HG02884 (cell line): ENCODE data around the gene TCAIM.

ENCODE experiments used
- ATAC-seq: cut with Tn5 transposase; IDR thresholded peaks from one replicate; pipeline ENCODE4 v1.9.1; 2021; ENCODE audit warnings: mild to moderate bottlenecking, moderate library complexity; ENCODE audit not compliant: unreplicated experiment

TCAIM gene

DNA sequence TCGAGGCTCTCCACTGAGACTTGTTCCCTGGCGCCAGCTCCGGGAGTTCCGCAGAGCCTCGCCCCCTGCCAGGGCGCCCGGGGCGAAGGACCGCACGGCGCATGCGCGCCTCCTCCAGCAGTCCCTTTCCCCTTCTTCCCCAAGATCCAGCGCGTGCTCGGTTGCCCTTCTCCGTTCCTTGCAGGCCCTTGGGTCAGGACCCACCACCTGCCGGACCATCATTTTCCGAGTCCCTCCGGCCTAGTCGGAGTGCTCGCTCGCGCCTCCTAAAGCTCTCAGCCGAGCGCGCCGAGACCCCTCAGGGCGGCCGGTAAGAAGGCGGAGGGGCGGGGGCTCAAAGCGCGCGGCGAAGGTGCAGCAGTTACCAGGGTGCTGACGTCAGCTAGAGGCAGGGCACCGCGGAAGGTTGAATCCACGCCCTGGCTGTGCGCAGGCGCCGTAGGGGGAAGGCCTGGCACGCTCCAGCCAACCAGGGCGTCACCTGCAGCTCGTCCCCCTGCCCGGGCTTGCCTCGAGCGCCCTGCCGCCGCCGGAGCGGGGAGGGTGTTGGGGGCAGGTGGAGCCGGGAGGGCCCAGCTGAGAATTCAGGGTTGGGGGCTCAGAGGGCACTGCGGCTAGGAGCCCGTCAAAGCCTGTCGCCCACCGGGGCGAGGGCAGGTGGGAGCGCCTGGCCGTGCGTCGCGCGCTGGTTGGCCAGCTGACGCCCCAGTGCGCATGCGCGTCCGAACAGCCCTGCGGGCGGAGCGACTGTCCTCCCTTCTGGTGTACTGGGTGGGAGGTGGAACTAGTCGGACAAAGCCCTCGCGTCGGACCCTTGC, at the start of gene TCAIM:
Gene TCAIM (plus strand): TSS at position 757 of the 818 bp plus-strand sequence. CDS start 16,017 bp downstream, outside the sequence.
- peak; percentile 89 for ATAC-seq

- ATAC-seq, result no peak
These were observed 48.6 kb upstream of the TCAIM start for GRCh38 chr3:44289882-44290462.

DNA sequence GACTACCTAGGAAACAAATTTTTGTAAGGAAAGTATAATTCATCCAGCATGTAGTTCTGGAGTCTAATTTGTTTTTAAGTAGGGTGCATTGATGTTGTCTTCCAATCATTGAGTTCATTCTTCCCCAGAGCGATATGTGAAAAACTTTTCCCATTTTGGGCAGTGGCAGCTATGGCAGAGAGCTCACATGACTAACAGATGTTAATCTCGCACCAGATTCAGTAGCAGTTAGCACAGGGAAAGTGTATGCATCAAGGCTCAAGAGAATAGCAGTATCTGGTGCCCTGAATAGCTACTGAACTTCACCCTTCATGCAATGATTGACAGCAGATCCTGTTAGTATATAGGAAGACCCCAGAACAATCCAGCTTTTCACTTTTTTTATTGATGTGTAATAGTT, 46.3 kb upstream of the TCAIM start:
- ATAC-seq, result no peak

DNA sequence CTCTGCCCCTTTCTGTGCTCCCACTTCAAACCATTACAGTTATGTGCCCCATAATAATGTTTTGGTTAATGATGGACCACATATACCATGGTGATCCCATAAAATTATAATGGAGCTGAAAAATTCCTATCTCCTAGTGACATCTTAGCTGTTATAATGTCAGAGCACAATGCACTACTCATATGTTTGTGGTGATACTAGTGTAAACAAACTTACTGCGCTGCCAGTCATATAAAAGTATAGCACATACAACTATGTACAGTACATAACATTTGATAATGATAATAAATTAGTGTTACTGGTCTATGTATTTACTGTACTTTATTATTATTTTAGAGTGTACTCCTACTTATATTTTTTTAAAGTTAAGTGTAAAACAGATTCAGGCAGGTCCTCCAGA, 45.6 kb upstream of the TCAIM start:
- no peak for ATAC-seq

DNA sequence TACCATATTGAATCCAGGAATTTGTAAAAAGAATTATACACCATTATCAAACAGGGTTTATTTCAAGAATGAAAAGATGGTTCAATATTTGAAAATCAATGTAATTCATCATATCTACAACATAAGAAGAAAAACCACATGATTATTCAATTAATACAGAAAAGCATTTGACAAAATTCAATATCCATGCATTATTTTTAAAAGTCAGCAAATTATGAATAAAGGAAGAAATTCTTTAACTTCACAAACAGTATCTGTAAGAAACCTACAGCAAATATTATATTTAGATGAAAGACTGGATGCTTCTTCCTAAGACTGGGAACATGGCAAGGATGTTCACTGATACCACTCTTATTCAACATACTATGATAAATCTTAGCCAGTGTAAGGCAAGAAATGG, 41.3 kb upstream of the TCAIM start:
- ATAC-seq, result no peak

- ATAC-seq, result no peak
These were observed 36.8 kb upstream of the TCAIM start for GRCh38 chr3:44301746-44302145.

GRCh38 chr3:44309500-44309899, 29.1 kb upstream of the TCAIM start:
- ATAC-seq, result no peak

GRCh38 chr3:44318891-44319311, 19.7 kb upstream of the TCAIM start:
- no peak for ATAC-seq

DNA sequence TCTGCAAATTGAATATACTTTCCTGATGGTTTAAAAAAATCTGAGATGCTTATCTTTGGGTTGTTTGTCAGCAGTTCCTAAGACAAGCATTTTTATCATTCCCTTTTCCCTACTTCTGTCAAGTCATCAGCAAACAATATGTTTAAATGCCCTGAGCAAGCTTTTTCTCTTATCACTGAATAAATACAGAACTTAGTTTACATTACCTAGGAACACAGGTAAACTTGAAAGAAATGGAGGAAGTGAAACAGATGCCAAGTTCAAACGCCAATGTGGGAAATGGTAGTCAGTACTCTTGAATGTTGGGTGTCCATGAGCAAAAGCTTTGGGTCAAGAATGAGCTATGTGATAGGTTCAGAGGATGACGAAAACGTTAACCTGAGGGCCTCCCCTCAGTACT, 17.2 kb upstream of the TCAIM start:
- no peak for ATAC-seq

GRCh38 chr3:44323341-44323955, 15.1 kb upstream of the TCAIM start:
- ATAC-seq, result no peak

DNA sequence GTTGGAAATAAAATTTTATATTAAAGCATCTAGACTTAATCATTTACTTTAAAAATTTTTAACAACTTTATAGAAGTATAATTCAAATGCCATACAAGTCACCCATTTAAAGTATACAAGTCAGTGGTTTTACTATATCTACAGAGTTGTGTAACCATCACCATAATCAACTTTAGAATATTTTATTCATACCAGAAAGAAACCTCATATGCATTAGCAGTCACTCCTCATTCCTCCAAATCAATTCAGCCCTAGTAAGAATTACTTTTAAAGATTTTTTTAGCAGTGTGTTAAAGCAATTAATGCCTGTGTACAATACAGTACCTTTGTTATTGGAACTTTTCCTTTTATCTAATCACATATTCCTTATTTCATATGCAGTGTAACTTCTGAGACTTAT, 14.0 kb upstream of the TCAIM start:
- ATAC-seq, result no peak

DNA sequence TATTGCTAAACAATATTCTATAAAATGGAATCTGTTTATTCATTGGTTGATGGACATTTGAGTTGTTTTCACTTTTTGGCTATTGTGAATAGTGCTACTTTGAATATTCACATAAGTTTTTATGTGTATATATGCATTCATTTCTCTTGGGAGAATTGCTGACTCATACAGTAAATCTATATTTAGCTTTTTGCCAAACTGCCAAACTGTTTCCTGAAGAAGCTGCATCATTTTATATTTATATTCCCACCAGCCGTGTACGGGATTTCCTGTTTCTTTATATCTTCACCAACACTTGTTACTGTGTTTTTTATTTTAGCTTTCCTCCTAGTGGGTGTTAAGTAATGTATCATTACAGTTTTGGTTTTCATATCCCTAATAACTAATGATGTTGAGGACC, 12.5 kb upstream of the TCAIM start:
- no peak for ATAC-seq

- ATAC-seq, result no peak
These were observed 12.1 kb upstream of the TCAIM start for GRCh38 chr3:44326515-44326914.

DNA sequence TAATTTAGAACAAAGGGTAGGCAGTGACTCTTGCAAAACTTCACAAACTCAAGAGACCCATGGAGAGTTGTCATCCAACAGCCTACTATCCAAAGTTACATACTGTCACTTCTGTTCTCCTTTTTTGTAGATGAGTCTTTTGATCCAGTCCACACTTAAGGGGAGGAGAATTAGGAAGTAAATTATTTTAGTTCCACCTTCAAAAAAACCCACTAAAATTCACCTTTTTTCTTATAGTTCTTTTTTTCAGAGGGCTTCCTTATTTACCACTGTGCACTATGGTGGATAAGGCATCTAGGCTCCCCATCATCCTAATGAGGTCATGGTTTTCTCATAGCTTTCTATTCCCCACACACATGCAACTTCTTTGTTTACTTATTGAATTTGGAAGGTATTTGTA, 8.6 kb upstream of the TCAIM start:
- no peak for ATAC-seq

- no peak for ATAC-seq
These were observed 8.1 kb upstream of the TCAIM start for GRCh38 chr3:44330444-44330843.

DNA sequence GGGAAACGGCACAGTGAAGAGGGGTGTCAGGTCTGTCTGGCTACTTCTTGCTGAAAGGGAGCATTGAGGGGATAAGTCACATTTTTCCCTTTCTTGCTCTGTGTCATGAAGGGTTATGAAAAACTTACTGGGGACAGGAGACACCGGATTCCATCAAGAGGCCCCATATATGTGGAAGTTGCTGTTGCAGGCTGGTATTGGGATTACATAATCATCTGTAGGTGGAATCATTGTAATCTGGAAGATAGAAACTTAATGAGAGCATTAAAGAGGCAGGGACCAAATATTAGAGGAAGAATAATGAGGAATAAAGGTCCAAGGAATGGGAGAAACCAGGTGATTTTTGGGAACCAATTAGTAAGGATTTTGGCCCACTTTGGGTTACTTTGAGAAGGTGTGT, 4.2 kb upstream of the TCAIM start:
- no peak for ATAC-seq

DNA sequence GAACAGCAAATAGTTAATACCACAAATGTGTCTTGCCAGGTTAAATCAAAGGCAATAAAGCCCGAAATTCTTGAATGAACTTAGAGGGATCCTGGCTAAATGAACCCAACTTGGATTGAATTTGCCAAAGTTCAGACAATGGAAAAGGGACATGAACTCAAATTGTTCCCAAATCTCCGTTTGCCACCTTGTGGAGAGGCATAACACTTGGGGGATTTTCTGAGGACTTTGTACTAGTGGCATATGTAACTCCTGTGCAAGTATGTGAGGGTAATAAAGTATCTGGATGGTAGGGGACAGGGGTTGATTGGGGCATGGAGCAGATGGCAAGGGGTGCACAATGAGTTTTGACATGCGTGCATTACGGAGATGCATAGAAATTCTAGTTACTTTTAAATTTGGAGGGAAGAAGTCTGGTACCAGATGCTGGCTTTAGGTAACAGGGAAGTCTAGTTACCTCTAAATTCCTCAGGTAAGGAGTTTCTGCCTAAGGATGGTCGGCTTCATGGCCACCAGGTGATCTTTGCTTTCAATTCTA, 1.2 kb upstream of the TCAIM start:
- no peak for ATAC-seq

DNA sequence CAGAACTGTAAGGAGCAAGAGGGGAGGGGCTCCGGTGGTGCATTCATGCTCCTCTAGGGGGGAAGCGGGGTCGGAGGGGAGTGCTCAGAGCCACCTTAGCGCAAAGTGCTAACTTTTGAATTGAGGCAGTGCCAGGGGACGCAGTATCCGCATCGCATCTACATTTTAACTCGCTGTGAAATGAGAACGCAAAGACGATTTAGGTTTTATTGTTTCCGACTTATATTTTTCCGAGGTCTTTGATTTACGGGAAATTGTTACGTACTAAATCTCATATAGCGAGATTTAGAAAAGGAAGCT, 212 bp downstream of the TCAIM start:
- no peak for ATAC-seq

DNA sequence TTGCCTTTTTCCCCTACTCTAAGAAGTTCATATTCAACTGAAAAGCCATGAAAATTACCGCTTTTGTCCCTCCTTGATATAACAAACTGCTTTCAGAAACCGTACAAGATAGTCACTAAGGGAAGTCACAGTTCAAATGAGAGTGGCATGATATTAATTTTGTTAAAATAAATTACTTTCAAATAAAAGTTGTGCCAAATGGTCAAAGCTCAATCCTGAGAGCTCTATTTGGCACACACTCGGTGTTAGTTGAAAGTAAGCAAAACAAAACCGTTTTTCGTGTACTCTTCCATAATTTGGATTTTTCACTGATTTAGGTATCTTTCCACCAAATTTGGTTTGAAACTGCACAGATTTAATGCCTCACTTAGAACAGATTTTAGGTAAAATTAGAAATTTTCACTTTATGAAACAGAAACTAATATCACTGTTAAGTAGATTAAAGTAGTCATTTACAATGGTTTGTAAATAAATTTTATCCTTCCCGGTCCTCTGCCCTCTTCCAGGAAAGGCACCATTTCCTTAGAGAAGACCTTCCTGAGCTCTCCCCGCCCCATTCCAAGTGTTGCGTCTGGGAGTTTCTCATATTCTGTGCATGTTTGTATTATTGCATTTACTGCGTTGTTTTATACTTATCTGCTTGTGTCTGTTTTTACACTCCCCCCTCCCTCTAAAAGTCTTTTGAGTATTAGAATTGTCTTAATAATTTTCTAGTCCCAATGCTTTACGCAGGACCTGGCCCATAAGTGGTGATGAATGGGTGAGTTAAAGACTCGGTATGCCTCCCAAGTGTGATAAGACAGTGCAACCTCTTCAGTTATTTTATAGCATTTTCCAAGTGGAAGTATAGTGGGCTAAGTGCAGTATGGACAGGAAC, 853 bp downstream of the TCAIM start:
- ATAC-seq, result no peak

DNA sequence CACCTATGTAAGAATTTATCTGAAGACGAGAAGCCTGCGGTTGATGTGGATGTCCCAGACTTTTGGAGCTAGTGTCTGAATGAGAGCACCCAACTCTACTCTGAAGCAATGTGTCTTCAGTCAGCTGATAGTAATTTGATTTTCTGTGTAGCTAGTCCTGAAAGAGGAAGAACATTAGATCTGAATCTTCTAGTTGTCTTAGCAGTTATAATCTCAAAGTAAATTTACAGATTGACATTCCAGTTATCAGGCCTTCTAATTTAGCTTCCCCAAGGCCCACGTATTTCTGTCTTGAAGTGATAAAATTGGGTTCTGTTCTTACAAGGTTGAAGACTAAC, 1.5 kb downstream of the TCAIM start:
- ATAC-seq, result no peak

DNA sequence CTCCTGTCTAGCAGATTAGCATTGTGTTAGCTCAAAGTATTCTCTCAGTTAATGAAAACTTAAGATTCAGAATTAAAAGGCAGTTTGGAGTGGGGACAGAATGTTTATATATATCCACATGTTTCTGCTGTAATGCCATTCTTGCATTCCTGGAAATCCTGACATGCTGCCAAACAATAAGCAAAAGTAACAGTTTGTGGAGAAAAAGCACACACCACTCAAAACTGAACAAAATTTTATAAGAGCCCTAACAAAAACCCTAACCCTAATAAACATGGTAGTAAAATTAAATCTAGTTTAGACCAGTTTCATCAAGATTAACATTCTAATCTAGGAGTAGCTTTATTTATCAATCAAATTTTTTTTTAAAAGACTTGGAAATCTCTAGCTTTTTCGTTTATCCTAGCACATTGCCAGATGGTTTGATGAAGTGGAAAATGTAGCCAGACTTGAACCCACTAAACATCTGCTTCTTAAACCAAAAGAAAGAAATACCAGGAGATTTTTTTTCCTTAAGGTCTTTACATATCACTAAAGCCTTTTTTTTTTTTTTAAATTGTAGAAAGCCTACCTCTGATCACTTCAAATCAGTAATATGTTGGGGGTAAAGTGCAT, 3.7 kb downstream of the TCAIM start:
- ATAC-seq, result no peak
